ENCODE results near the gene LENG1. TPM values are rescaled to one million over a fixed set of nuclear protein-coding genes. Genes with fewer than 3 reads are reported as not detected.

LENG1 gene
- total and polyA plus RNA-seq, 2 donors (not counting 3 experiments of a cell fraction or from before 2014, with no cell fraction given), result 3.0 to 5.0 TPM

DNA sequence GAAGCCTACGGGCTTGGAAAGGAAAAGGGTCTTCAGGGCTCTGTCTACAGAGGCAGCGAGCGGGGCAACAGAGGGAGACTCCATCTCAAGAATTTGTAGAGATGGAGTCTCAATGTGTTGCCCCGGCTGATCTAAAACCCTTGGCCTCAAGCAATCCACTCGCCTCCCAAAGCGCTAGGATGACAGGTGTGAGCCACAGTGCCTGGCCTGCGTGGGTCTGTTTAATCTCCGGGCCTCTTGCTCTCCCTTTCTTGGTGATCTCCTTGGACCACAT lies 49.2 kb upstream of the LENG1 start:
- Histone ChIP-seq H3K4me3 (replicated peaks in 1 of 3; ENCODE audit: insufficient read depth in 1 of 3, low read depth in 1 of 3, low read length in 3 of 3) (no peak overlapping the region), H3K4me2 (ENCODE audit: insufficient read depth, low read length) (no peak overlapping the region), H3K9me1 (replicated peaks; ENCODE audit: control insufficient read depth, extremely low read depth, insufficient read depth, low read length) (no peaks in the 10 kb centered on the region), H3K36me3 (ENCODE audit: control insufficient read depth in 2 of 2, extremely low read depth in 1 of 2, insufficient read depth in 2 of 2, low read length in 2 of 2) (peaks cover 28 to 35% of the 10 kb centered on the region in 2 experiments), H3K4me1 (ENCODE audit: control insufficient read depth, extremely low read depth, insufficient read depth, low read length) (peaks cover 36% of the 10 kb centered on the region), H3K79me2 (ENCODE audit: control insufficient read depth, insufficient read depth, low read length) (peaks cover 51% of the 10 kb centered on the region), H3K27ac (ENCODE audit: insufficient read depth, low read depth, low read length) (peak overlapping the region; percentile 4), H3K27me3 (ENCODE audit: control insufficient read depth in 2 of 2, insufficient read depth in 2 of 2, low read length in 2 of 2) (no peaks in the 10 kb centered on the region), H4K20me1 (replicated peaks; ENCODE audit: control insufficient read depth, extremely low read depth, insufficient read depth, low read length) (no peaks in the 10 kb centered on the region), H2AFZ (ENCODE audit: low read depth, low read length) (no peak overlapping the region), H3K9me3 (replicated peaks; ENCODE audit: control insufficient read depth, insufficient read depth, low read length) (no peaks in the 10 kb centered on the region), H3K9ac (replicated peaks; ENCODE audit: extremely low read depth, insufficient read depth, low read length) (no peak overlapping the region)
- DNase-seq (ENCODE audit: low read depth, low spot score) (no peak), FAIRE-seq (no peak)
- CTCF ChIA-PET, result interaction anchor here (0.8 to 1.7 kb wide), 3 partner anchors 18 to 24 kb away, joined by 3 to 4 read pairs (median 3); partner anchors contain the start of genes MBOAT7 and TSEN34
- TF ChIP-seq MYC (IDR thresholded peaks at IDR 0.05; ENCODE audit: low read depth, low read length), result no peak
- TF ChIP-seq, protein P1, sequence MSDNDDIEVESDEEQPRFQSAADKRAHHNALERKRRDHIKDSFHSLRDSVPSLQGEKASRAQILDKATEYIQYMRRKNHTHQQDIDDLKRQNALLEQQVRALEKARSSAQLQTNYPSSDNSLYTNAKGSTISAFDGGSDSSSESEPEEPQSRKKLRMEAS (IDR thresholded peaks at IDR 0.05; ENCODE audit: insufficient read depth, insufficient read length), result no peak
- no peak for TF ChIP-seq EZH2 (IDR thresholded peaks at IDR 0.05; ENCODE audit: borderline replicate concordance, low read depth, low read length, severe bottlenecking)
- TF ChIP-seq GATA2 (IDR thresholded peaks at IDR 0.05; ENCODE audit: insufficient read depth, insufficient read length, low read depth, low read length), result no peak
- TF ChIP-seq JUN (IDR thresholded peaks at IDR 0.05; ENCODE audit: borderline replicate concordance, insufficient read depth, insufficient read length, low read depth), result no peak
- TF ChIP-seq POLR2AphosphoS5 (IDR thresholded peaks at IDR 0.05; ENCODE audit: insufficient read depth, low read depth, low read length), result no peak
- no peak for TF ChIP-seq FOS (IDR thresholded peaks at IDR 0.05; ENCODE audit: borderline replicate concordance, insufficient read depth, low read length)
- TF ChIP-seq, protein P2, sequence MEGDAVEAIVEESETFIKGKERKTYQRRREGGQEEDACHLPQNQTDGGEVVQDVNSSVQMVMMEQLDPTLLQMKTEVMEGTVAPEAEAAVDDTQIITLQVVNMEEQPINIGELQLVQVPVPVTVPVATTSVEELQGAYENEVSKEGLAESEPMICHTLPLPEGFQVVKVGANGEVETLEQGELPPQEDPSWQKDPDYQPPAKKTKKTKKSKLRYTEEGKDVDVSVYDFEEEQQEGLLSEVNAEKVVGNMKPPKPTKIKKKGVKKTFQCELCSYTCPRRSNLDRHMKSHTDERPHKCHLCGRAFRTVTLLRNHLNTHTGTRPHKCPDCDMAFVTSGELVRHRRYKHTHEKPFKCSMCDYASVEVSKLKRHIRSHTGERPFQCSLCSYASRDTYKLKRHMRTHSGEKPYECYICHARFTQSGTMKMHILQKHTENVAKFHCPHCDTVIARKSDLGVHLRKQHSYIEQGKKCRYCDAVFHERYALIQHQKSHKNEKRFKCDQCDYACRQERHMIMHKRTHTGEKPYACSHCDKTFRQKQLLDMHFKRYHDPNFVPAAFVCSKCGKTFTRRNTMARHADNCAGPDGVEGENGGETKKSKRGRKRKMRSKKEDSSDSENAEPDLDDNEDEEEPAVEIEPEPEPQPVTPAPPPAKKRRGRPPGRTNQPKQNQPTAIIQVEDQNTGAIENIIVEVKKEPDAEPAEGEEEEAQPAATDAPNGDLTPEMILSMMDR (IDR thresholded peaks at IDR 0.05; ENCODE audit: extremely low read depth in 1 of 2, insufficient read depth in 1 of 2, low read depth in 1 of 2, low read length in 2 of 2), result no peak
- no peak for TF ChIP-seq POLR2A (IDR thresholded peaks at IDR 0.05; ENCODE audit: low read depth, low read length)
- dilution Hi-C loops (cut with MboI; ENCODE audit: extremely low pct_ligation_motif_present, low sequenced_read_pairs), result no loop called here
- BruUV-seq (replicated peaks), result no TSS peak
- POLR2A ChIA-PET, result interaction anchor here (1.1 to 1.7 kb wide), 2 partner anchors 19 to 72 kb away, joined by 5 read pairs; partner anchors contain the start of genes CNOT3 and MBOAT7
- intact Hi-C loops (cut with micrococcal nuclease), result no loop called here
